ENCODE data around the gene BET1L.
"Not testable (repeated sequence)": the region's sequence is repeated elsewhere in the genome, so short reads cannot be mapped to it uniquely, and the experiment has no call there.

BET1L gene

GRCh38 chr11:223884-224283, 16.7 kb upstream of the BET1L start:
- H3K9ac ChIP-seq (ENCODE audit: low read length), result no peak overlapping the region
- H3K27me3 ChIP-seq (ENCODE audit: control insufficient read depth, insufficient read depth, low read length), result no peaks in the 10 kb centered on the region
- H3K4me3 ChIP-seq (ENCODE audit: low read length), result no peak overlapping the region
- H3K4me1 ChIP-seq (ENCODE audit: control insufficient read depth, insufficient read depth, low read length), result no peaks in the 10 kb centered on the region
- H3K9me3 ChIP-seq (ENCODE audit: control insufficient read depth, low read length), result no peaks in the 10 kb centered on the region
- no peaks in the 10 kb centered on the region for H3K36me3 ChIP-seq (ENCODE audit: control insufficient read depth, insufficient read depth, low read length)

DNA sequence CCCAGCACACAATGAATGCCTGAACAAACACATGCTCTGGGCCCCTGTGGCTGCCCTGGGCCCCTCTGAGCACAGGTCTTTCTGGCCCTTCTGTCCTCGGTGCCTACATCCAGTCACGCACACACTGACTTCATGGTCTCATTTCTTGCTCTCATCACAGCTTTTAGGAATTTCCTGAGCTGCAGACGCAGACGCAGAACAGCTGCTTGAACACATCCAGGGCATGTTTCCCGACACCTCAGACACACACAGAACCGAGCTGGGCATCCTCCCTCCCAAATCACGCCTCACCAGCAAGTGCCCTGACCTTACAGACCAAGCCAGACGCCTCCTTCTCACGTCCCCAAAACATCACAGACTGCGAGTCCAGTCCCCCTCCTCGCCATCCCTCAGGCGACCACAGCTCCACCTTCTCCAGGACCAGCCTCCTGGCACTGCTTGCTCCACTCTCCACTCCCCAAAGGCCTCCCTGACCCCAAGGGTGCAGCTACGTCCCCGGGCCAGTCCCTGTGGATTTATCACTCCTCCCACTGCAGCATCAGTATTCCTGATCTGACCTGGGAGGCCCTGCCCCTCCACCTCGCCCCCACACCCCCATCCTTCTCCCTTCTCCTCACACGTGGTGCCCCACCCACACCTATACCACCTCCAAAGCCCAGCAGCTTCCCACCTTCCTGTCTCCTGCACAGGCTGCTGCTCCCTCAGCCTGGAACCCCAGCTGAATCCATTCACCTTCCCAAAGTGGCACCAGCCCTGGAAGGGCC, 16.0 kb upstream of the BET1L start:
- Histone ChIP-seq H3K4me1 (ENCODE audit: control insufficient read depth, insufficient read depth, low read length) (no peaks in the 10 kb centered on the region), H3K36me3 (ENCODE audit: control insufficient read depth, insufficient read depth, low read length) (no peaks in the 10 kb centered on the region), H3K27me3 (ENCODE audit: control insufficient read depth, insufficient read depth, low read length) (no peaks in the 10 kb centered on the region), H3K9ac (ENCODE audit: low read length) (no peak overlapping the region), H3K9me3 (ENCODE audit: control insufficient read depth, low read length) (no peaks in the 10 kb centered on the region), H3K4me3 (ENCODE audit: low read length) (no peak overlapping the region)

DNA sequence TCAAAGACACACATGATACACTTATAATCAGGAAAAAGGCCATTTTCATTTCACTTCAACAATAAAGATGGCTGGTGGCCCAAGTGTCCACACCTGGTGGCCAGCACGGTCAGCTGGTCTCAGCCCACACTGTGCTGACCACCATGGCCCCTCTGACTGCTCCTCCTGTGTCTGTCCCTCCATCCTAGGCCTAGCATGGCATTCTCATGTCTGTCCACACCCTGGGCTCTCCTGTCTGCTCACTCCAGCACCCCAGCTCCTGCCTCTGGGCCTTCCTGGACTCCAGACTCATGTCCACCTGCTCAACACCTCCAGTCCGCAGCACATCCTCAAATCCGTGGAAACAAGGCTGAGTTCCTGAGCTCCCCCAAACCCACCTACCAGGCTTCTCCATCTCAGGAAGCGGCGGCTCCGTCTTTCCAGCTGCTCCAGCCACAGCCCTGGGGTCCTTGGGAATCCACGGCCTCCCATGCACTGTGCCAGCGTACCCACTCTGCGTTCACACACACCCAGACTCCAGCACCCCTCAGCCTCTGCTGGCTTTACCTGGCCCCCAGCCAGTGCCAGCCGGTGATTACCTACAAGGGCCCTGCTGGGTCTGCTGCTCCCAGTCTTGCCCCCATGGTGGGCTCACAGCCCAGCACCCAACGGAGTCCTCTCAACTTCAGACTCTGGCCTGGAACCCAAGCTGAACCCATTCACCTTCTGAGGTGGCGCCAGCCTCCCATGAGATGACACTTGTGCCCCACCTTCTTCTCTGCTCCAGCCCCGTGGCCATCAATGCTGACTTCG, 15.0 kb upstream of the BET1L start:
- Histone ChIP-seq H3K36me3 (ENCODE audit: control insufficient read depth, insufficient read depth, low read length) (no peaks in the 10 kb centered on the region), H3K4me1 (ENCODE audit: control insufficient read depth, insufficient read depth, low read length) (no peaks in the 10 kb centered on the region), H3K27me3 (ENCODE audit: control insufficient read depth, insufficient read depth, low read length) (no peaks in the 10 kb centered on the region), H3K4me3 (ENCODE audit: low read length) (no peak overlapping the region), H3K9me3 (ENCODE audit: control insufficient read depth, low read length) (no peaks in the 10 kb centered on the region), H3K9ac (ENCODE audit: low read length) (no peak overlapping the region)

- no peak overlapping the region for H3K9ac ChIP-seq (ENCODE audit: low read length)
- H3K36me3 ChIP-seq (ENCODE audit: control insufficient read depth, insufficient read depth, low read length), result no peaks in the 10 kb centered on the region
- H3K4me1 ChIP-seq (ENCODE audit: control insufficient read depth, insufficient read depth, low read length), result no peaks in the 10 kb centered on the region
- no peaks in the 10 kb centered on the region for H3K9me3 ChIP-seq (ENCODE audit: control insufficient read depth, low read length)
- no peak overlapping the region for H3K4me3 ChIP-seq (ENCODE audit: low read length)
- no peaks in the 10 kb centered on the region for H3K27me3 ChIP-seq (ENCODE audit: control insufficient read depth, insufficient read depth, low read length)
Observed at GRCh38 chr11:221539-221938, 14.3 kb upstream of the BET1L start.

GRCh38 chr11:220641-221215, 13.5 kb upstream of the BET1L start:
- not testable (repeated sequence) for H3K36me3 ChIP-seq (ENCODE audit: control insufficient read depth, insufficient read depth, low read length); H3K9ac ChIP-seq (ENCODE audit: low read length); H3K4me3 ChIP-seq (ENCODE audit: low read length); H3K4me1 ChIP-seq (ENCODE audit: control insufficient read depth, insufficient read depth, low read length); H3K9me3 ChIP-seq (ENCODE audit: control insufficient read depth, low read length); H3K27me3 ChIP-seq (ENCODE audit: control insufficient read depth, insufficient read depth, low read length)

DNA sequence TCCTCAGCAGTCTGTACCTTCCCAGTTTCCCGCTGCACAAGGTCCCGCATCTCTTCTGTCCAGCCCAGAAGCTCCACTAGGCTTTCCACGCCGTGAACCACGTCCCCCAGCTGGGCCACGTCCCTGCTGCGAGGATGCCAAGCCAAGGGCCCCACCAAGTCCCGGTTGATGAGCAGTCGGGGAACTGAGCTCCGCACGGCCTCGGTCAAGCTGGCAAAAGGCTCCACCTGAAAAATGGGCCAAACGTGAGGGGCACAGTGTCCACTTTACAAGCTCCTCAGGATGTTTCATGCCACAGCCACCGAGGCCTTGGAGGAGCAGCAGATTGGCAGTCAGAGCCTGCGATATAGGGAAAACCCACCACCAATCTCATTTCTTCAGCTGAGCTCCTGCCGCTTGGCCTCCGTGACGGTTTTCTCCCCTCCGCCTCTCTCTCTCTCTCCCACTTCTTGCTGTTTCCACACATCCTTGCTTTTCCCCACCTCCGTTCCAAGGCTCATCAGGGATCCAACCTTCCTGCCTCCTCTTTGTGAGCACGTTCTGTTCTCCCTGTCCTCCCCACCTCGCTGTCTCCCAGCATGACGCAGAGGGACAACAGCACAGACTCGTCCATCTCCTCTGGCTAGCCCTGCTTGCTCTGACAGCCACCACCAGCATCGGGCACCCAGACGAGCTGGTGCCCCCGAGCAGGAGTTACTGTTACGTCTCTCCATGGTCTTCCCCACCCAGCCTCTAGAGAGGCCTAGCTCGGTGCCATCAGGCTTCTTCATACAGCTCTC, 11.8 kb upstream of the BET1L start:
- Histone ChIP-seq H3K4me1 (ENCODE audit: control insufficient read depth, insufficient read depth, low read length) (no peaks in the 10 kb centered on the region), H3K9me3 (ENCODE audit: control insufficient read depth, low read length) (no peaks in the 10 kb centered on the region), H3K9ac (ENCODE audit: low read length) (no peak overlapping the region), H3K36me3 (ENCODE audit: control insufficient read depth, insufficient read depth, low read length) (no peaks in the 10 kb centered on the region), H3K27me3 (ENCODE audit: control insufficient read depth, insufficient read depth, low read length) (no peaks in the 10 kb centered on the region), H3K4me3 (ENCODE audit: low read length) (no peak overlapping the region)

DNA sequence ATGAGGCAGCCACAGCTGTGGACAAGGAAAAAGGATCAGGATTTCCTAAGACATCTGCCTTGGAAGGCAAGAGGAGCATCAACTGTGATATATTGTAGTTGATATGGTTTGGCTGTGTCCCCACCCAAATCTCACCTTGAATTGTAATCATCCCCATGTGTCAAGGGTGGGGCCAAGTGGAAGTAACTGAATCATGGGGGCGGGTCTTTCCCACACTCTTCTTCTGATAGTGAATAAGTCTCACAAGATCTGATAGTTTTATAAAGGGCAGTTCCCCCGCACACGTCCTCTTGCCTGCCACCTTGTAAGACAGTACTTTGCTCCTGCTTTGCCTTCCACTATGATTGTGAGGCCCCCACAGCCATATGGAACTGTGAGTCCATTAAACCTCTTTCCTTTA, 10.5 kb upstream of the BET1L start:
- H3K9ac ChIP-seq (ENCODE audit: low read length), result no peak overlapping the region
- H3K9me3 ChIP-seq (ENCODE audit: control insufficient read depth, low read length), result no peaks in the 10 kb centered on the region
- no peaks in the 10 kb centered on the region for H3K4me1 ChIP-seq (ENCODE audit: control insufficient read depth, insufficient read depth, low read length)
- H3K4me3 ChIP-seq (ENCODE audit: low read length), result no peak overlapping the region
- H3K36me3 ChIP-seq (ENCODE audit: control insufficient read depth, insufficient read depth, low read length), result peaks cover 8% of the 10 kb centered on the region
- no peaks in the 10 kb centered on the region for H3K27me3 ChIP-seq (ENCODE audit: control insufficient read depth, insufficient read depth, low read length)

DNA sequence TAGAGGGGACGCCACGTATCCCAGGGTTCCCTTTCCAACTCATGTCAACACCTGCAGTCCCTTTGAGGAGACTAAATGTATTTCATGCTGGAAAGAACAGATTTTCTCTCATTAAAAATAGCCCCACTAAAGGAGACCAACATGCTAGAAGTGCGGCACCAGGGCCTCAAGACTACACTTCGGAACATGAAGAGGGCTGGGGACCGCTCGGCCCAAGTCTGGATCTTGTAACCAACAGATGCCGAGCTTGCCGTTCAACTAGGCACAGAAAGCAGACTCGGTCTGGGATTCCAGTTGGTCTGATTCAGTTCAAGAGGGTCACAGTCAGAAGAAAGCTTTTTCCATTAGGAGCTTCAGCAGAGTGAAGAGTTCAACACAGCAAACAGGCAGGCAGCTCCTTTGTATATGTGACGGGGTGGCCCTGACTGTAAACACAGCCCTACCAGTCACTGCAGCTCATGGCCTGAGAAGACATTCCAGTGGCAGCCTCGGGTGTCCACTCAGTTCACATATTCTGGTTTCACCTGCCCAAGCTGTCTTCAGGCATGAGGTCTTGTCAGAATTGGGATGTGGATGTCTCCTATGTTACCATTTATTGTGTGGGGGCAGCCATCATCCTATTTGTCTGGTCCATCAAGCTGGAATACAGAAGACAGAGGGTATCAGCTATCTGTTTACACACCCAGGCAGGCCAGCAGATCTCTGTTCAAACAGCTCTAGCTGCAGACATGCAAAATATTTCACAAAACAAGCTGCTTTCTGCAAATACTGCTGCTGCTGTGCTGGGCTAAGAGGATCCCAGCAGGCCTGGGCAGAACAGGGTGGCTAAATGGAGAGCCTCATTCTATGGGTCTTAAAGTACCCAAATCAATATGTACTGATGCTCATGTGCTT, 9.1 kb upstream of the BET1L start:
- H3K9me3 ChIP-seq (ENCODE audit: control insufficient read depth, low read length), result no peaks in the 10 kb centered on the region
- H3K4me1 ChIP-seq (ENCODE audit: control insufficient read depth, insufficient read depth, low read length), result no peaks in the 10 kb centered on the region
- H3K27me3 ChIP-seq (ENCODE audit: control insufficient read depth, insufficient read depth, low read length), result no peaks in the 10 kb centered on the region
- peaks cover 14% of the 10 kb centered on the region for H3K36me3 ChIP-seq (ENCODE audit: control insufficient read depth, insufficient read depth, low read length)
- no peak overlapping the region for H3K4me3 ChIP-seq (ENCODE audit: low read length)
- H3K9ac ChIP-seq (ENCODE audit: low read length), result no peak overlapping the region

DNA sequence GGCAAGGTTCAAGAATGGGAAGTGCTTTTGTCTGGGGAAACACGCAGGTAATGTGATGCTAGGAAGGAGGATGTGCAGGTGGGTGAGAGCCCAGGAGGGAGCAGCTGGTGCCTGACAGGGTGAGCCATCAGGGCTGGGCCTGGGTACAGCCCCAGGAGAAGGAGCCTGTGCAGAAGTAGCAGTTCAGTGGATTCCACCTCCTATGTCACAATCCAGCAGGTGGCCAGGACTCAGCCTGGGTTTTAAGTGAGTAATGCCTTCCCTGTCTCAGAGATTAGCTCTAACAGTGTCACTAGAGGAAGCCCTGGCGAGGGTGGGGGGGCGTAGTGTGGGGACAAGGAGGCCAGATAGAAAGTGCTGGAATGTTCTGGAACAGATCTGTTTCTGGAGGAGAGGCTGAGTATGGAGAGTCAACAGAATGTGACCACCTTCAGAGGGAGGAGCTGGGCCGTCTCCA, 8.4 kb upstream of the BET1L start:
- Histone ChIP-seq H3K4me3 (ENCODE audit: low read length) (no peak overlapping the region), H3K36me3 (ENCODE audit: control insufficient read depth, insufficient read depth, low read length) (peaks cover 17% of the 10 kb centered on the region), H3K27me3 (ENCODE audit: control insufficient read depth, insufficient read depth, low read length) (no peaks in the 10 kb centered on the region), H3K9ac (ENCODE audit: low read length) (no peak overlapping the region), H3K4me1 (ENCODE audit: control insufficient read depth, insufficient read depth, low read length) (no peaks in the 10 kb centered on the region), H3K9me3 (ENCODE audit: control insufficient read depth, low read length) (no peaks in the 10 kb centered on the region)

DNA sequence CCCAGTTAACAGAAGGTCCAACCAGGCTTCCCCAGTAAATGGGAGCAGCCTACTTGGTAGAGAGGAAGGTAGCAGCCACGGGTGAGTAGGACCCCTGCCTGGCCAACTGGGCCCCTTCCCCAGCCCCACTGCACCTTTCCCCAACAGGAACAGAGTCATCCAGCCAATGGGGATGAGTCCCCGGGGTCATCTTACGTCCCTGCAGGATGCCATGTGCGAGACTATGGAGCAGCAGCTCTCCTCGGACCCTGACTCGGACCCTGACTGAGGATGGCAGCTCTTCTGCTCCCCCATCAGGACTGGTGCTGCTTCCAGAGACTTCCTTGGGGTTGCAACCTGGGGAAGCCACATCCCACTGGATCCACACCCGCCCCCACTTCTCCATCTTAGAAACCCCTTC, 6.9 kb upstream of the BET1L start:
- no peak overlapping the region for H3K9ac ChIP-seq (ENCODE audit: low read length)
- H3K9me3 ChIP-seq (ENCODE audit: control insufficient read depth, low read length), result no peaks in the 10 kb centered on the region
- peaks cover 13% of the 10 kb centered on the region for H3K4me1 ChIP-seq (ENCODE audit: control insufficient read depth, insufficient read depth, low read length)
- peaks cover 27% of the 10 kb centered on the region for H3K36me3 ChIP-seq (ENCODE audit: control insufficient read depth, insufficient read depth, low read length)
- no peaks in the 10 kb centered on the region for H3K27me3 ChIP-seq (ENCODE audit: control insufficient read depth, insufficient read depth, low read length)
- no peak overlapping the region for H3K4me3 ChIP-seq (ENCODE audit: low read length)

DNA sequence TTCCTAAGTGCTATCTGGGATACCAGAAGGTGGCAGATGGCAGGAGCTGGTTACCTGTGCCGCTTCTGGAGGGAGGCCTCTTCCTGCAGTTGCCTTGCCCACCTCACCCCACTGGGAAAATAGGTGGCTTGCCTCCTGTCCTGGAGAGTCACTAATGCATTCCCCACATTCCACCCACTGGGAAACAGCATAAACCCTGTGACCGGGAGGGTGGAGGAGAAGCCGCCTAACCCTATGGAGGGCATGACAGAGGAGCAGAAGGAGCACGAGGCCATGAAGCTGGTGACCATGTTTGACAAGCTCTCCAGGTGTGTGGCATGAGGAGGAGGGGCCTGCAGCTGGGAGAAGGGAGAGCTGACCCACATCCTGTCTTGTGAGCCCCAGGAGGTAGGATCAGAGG, 5.9 kb upstream of the BET1L start:
- Histone ChIP-seq H3K4me3 (ENCODE audit: low read length) (no peak overlapping the region), H3K27me3 (ENCODE audit: control insufficient read depth, insufficient read depth, low read length) (no peaks in the 10 kb centered on the region), H3K9ac (ENCODE audit: low read length) (no peak overlapping the region), H3K36me3 (ENCODE audit: control insufficient read depth, insufficient read depth, low read length) (peaks cover 27% of the 10 kb centered on the region), H3K9me3 (ENCODE audit: control insufficient read depth, low read length) (no peaks in the 10 kb centered on the region), H3K4me1 (ENCODE audit: control insufficient read depth, insufficient read depth, low read length) (peaks cover 13% of the 10 kb centered on the region)
